HG03469 (cell line): ENCODE results near the gene ERICH6.
"Not testable (repeated sequence)": the region's sequence is repeated elsewhere in the genome, so short reads cannot be mapped to it uniquely, and the experiment has no call there.

ENCODE experiments used
- ATAC-seq: cut with Tn5 transposase; IDR thresholded peaks from one replicate; pipeline ENCODE4 v1.9.1; 2021; ENCODE audit warnings: mild to moderate bottlenecking, moderate library complexity, moderate number of reproducible peaks; ENCODE audit not compliant: unreplicated experiment

The ERICH6 gene

GRCh38 chr3:150682824-150683223 is 20.9 kb downstream of the ERICH6 start:
- no peak for ATAC-seq

GRCh38 chr3:150682279-150682678 is 21.4 kb downstream of the ERICH6 start:
- ATAC-seq = no peak

GRCh38 chr3:150681057-150681456 is 22.7 kb downstream of the ERICH6 start:
- ATAC-seq = peak; percentile 89

GRCh38 chr3:150680562-150680961 is 23.2 kb downstream of the ERICH6 start:
- ATAC-seq = peak; percentile 4

- no peak for ATAC-seq
These were observed 28.1 kb downstream of the ERICH6 start for GRCh38 chr3:150675587-150675986.

- no peak for ATAC-seq
These were observed 29.8 kb downstream of the ERICH6 start for GRCh38 chr3:150673966-150674365.

GRCh38 chr3:150666167-150666566 is 37.6 kb downstream of the ERICH6 start:
- ATAC-seq = no peak

- ATAC-seq = no peak
These were observed 40.3 kb downstream of the ERICH6 start for GRCh38 chr3:150663461-150663860.

GRCh38 chr3:150662410-150663200 is 41.1 kb downstream of the ERICH6 start:
- ATAC-seq = no peak

- no peak for ATAC-seq
These were observed 47.4 kb downstream of the ERICH6 start for GRCh38 chr3:150656316-150656715.

GRCh38 chr3:150653110-150653561 is 50.6 kb downstream of the ERICH6 start:
- no peak for ATAC-seq

- no peak for ATAC-seq
These were observed 63.5 kb downstream of the ERICH6 start for GRCh38 chr3:150640256-150640655.

GRCh38 chr3:150639262-150639661 is 64.5 kb downstream of the ERICH6 start:
- no peak for ATAC-seq

GRCh38 chr3:150636258-150636657 is 67.5 kb downstream of the ERICH6 start:
- ATAC-seq = no peak

- peak; percentile 82 for ATAC-seq
These were observed 68.2 kb downstream of the ERICH6 start for GRCh38 chr3:150635526-150635925.

- no peak for ATAC-seq
These were observed 68.6 kb downstream of the ERICH6 start for GRCh38 chr3:150635076-150635475.

- ATAC-seq = no peak
These were observed 72.1 kb downstream of the ERICH6 start for GRCh38 chr3:150631515-150632221.

GRCh38 chr3:150627557-150627956 is 76.2 kb downstream of the ERICH6 start:
- no peak for ATAC-seq

GRCh38 chr3:150626148-150626930 is 77.4 kb downstream of the ERICH6 start:
- ATAC-seq = no peak

GRCh38 chr3:150623945-150624344 is 79.8 kb downstream of the ERICH6 start:
- ATAC-seq = no peak

GRCh38 chr3:150622955-150623354 is 80.8 kb downstream of the ERICH6 start:
- ATAC-seq = not testable (repeated sequence)
